GM21367 (cell line): ENCODE measurements around the gene ELOVL2.
"Not testable (repeated sequence)": the region's sequence is repeated elsewhere in the genome, so short reads cannot be mapped to it uniquely, and the experiment has no call there.

ENCODE experiments used
- ATAC-seq: cut with Tn5 transposase; IDR thresholded peaks from one replicate; pipeline ENCODE4 v1.9.1; 2021; ENCODE audit not compliant: unreplicated experiment

ELOVL2 gene

GRCh38 chr6:10984959-10985358 is 59.1 kb downstream of the ELOVL2 start:
- not testable (repeated sequence) for ATAC-seq

DNA sequence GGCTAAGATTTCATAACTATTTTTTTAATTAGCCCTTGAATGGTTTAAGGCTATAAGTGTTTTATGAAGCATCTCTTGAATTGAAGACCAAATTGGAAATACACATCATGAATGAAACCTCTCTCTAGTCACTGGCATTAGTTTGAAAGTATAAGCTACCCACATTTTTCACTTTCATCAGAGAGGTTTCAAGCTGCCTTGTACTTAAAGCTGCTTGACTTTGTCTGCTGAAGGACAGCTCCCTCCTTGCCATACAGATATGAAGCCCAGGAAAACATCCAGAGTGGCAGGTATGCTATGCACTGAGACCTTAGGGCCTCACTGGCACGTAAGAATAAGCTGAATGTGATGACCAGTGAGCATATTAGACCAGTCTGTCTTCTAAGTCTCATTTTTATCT is 62.7 kb downstream of the ELOVL2 start:
- ATAC-seq = no peak

GRCh38 chr6:10979603-10980002 is 64.5 kb downstream of the ELOVL2 start:
- no peak for ATAC-seq

DNA sequence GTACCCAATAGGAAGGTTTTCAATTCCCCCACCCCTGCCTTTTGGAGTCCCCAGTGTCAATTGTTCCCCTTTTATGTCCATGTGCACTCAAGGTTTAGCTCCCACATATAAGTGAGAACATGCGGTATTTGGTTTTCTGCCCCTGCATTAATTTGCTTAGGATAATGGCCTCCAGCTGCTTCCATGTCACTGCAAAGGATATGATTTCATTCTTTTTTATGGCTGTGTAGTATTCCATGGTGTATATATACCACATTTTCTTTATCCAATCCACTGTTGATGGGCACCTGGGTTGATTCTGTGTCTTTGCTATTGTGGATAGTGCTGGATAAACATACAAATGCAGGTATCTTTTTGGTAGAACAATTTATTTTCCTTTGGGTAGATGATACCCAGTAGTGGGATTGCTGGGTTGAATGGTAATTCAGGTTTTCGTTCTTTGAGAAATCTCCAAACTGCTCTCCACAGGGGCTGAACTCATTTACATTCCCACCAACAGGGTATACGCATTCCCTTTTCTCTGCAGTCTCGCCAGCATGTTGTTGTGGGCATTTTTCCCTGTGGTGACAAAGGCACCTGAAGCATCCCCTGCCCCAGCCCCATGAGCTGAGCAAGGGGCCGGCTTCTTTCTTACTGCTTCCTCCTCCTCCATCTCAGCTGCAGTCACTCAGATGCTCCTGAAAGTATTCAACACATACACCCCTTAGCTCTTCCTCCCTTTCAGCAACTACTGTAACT is 66.7 kb downstream of the ELOVL2 start:
- ATAC-seq = no peak

DNA sequence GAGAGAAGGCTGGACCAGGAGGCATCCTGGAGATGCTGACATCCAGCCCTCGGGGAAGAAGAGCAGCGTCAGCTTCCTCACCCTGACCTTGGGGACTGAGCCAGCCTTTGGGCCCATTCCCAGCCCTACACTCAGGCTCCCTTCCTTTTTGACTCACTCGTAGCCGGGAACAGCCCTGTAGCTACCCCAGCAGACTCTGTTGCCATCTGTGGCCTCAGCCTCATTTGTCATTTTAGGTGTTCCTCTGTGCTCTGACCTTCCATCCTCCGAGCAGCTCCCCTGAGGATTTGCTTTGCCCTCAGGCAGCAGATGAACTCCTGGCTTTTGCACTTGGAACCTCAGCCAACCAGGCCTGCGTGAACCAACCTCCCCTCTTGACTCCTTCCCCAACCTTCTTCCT is 67.5 kb downstream of the ELOVL2 start:
- no peak for ATAC-seq

- ATAC-seq = no peak
These were observed 71.9 kb downstream of the ELOVL2 start for GRCh38 chr6:10972196-10972595.

DNA sequence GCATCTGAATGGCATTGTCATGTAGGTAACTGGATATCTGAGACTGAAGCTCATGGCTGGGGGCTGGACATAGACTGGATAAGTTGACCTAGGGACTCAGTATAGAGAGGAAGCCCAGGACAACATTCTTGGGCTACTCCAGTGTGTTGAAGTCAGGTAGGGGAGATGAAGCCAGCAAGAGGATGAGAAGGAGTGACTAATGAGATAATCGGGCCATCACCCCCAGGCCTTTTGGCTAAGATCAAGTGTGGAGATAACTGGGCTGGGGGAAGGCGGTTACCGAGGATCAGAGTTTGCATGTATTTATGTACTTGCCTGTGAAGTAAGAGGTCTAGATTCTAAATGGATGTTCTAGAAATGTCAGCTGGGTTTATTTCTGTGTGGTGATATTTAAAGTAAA is 73.4 kb downstream of the ELOVL2 start:
- ATAC-seq = no peak

- no peak for ATAC-seq
These were observed 75.3 kb downstream of the ELOVL2 start for GRCh38 chr6:10968776-10969175.

GRCh38 chr6:10964684-10965083 is 79.4 kb downstream of the ELOVL2 start:
- ATAC-seq = peak; percentile 77

DNA sequence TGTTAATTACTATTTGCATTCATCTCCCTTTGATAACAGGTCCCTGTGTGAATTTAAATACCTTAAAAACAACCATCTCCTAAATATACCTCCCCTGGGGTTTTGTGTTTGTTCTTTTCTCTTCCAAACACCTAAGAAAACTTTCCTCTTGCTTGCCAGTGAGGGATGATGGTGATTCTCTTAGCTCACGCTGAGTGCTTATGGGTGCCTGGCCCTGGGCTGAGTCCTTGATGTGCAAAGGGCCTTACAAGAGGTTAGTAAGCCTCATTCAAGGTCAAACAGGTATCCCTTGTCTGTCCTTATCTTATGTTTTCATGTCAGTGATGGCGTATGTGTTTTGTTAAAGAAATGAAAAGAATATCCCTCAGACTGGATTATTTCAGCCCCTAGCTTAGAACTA is 81.0 kb downstream of the ELOVL2 start:
- ATAC-seq = no peak

- no peak for ATAC-seq
These were observed 81.4 kb downstream of the ELOVL2 start for GRCh38 chr6:10962673-10963072.

- no peak for ATAC-seq
These were observed 82.3 kb downstream of the ELOVL2 start for GRCh38 chr6:10961837-10962236.

DNA sequence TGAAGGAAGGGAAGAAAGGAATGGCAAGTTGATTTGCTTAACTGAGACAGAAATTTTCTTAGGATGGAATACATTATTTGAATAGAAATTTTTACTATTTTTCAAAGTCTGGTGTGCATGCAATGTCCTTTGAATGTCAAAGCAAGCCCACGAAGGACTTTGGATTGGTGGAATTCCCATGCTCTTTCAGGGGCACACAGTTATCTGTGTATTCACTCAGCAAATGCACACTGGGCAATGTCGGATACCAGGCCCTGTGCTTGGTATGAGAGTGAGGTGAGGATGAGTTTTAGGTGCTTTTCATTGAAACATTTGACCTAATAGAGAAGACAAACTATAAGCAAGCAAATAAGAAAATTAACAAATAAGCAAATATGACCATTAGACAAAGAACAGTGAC is 83.9 kb downstream of the ELOVL2 start:
- no peak for ATAC-seq

DNA sequence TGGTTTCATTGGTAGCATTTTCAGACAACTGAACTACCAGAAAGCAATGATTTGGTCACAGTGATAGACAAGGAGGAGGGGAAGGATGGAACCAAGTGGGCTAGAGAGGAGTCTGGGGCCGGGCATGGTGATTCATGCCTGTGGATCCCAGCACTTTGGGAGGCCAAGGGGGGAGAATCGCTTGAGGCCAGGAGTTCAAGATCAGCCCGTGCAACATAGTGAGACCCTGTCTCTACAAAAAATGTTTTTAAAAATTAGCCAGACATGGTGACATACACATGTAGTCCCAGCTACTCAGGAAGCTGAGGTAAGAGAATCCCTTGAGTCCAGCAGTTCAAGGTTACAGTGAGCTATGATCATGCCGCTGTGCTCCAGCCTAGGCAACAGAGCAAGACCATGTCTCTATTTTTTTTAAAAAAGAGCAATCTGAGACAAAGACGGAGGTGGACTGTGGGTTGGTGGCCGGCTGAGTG is 86.7 kb downstream of the ELOVL2 start:
- ATAC-seq = no peak

- ATAC-seq = no peak
These were observed 87.3 kb downstream of the ELOVL2 start for GRCh38 chr6:10956776-10957175.

DNA sequence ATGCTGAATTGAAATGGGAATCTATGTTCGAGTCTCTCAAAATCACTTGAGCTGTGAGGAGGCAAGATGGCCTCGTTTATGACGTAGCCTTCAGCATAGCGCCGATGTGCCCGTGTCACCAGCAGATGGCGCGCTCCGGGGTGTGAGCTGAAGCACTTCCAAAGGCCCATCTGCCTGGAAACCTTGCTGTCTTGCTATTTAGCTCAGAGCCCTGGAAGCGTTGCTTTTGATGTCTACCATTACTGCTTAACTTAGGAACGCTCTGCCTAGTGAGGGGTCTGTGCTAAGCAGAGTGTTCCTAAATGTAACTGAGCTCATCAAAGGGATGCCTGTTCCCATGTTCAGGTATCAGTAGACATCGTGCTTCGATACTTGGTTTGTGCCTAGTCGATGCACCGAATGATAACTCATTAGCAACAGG is 89.5 kb downstream of the ELOVL2 start:
- ATAC-seq = peak; percentile 93

- no peak for ATAC-seq
These were observed 92.3 kb downstream of the ELOVL2 start for GRCh38 chr6:10951675-10952282.

DNA sequence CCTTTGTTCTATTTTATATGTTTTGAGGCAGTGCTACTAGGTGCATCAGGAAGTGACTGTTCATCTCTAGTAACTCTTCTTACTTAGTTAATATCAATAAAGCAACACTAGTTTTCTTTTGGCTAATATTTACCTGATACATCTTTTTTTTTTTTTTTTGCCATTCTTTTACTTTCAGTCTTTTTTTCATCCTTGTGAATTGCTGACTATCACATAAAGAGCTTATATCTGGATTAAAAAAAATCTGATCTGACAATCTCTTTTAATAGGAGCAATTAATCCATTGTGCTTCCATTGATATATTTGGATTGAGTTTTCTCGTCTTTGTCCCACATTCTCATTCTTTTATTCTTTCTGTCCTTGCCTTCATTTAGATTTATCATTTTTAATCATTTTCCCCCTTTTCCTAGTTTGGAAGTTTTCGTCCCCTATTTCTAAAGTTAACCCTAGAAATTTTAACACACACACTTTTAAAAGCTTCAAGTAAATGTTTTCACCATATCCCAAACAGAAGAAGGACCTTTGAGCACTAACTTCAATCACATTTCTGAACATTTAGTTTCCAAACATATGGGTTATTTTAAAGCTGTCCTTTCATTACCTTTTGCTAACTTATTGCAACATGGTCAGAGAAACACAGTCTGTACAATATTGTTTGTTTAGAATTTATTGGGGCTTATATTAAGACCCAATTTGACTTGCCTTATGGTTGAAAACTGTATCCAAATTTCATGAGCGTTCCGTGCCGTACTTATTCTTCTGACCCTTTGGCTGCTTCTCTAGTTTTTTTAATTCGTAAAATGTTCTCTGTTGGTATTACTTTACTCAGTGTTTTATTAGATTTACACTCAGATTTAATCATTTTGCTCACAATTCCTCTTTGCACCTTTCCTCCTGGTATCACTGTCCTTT is 94.3 kb downstream of the ELOVL2 start:
- no peak for ATAC-seq

DNA sequence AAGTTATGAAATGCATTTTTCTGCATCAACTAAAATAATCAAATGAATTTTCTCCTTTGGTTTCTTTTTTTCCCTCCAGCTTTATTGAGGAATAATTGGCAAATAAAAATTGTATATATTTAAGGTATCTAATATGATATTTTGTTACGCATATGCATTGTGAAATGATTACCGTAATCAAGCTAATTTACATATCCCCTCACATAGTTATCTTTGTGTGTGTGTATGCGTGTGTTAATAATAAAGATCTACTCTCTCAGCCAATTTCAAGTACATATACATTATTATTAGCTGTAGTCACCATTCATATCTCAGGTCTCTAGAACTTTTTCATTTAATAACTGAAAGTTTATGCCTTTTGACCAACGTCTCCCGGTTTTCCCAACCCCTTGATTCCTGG is 96.1 kb downstream of the ELOVL2 start:
- ATAC-seq = no peak

- ATAC-seq = no peak
These were observed 98.3 kb downstream of the ELOVL2 start for GRCh38 chr6:10945845-10946244.

- ATAC-seq = no peak
These were observed 104.3 kb downstream of the ELOVL2 start for GRCh38 chr6:10939840-10940239.

DNA sequence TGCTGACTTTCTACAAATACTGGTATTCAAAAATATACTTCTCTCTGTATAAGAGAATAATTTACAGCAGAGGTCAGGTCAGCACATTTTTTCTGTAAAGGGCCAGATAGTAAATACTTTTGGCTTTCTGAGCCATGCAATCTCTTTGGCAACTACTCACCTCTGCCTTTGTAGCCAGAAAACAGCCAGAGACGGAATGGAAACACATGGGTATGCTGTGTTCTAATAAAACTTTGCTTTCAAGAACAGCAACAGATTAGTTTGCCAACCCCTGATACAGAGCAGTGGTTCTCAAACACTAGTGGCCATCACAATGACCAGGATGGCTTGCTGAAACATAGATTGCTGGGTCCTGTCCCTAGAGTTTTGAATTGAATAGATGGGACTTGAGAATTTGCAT is 111.0 kb downstream of the ELOVL2 start:
- no peak for ATAC-seq
